ENCODE data around the gene REM2.
A peak's percentile ranks its signal among the peaks of the same experiment; 100 is the strongest.

The REM2 gene

DNA sequence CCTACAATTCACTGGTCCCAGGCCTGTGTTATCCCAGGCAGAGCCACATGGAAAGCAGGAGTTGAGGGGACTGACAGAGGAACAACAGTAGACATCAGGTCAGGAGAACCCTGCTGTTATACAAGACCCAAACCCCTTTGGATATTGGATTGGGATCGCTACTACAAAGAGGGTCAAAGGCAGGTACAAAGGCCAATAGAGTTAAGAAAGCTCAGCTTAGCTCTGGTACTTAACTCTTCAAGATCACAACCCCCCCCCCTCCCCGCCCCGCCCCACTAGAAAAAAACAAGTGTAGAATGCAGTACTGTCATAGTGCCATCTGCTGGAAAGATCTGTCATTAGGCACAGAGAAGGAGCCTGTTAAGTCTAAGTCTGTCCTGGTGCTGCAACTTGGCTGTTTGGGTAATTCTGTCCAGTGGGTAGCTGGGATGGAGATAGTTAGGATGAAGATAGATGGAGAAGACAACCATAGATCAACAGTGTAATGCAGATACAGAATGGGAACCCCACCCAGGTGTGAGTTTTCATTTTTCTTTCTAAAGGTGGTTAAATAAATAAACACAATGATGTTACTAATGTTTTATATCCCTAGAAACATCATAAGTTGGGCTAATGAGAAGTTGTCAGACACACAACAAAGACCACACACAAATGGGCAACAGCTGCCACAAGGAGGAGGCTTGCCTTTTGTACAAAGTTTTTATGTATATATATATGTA, 17.2 kb downstream of the REM2 start:
- Histone ChIP-seq H3K79me1 (ENCODE audit: low read depth, low read length) (no peaks in the 10 kb centered on the region), H3K27ac (replicated peaks; ENCODE audit: low read length) (no peak overlapping the region), H2AK5ac (ENCODE audit: low read depth, low read length) (no peak overlapping the region), H3K4me1 (ENCODE audit: control insufficient read depth in 2 of 2, insufficient read depth in 1 of 2, low read depth in 1 of 2, low read length in 2 of 2) (peaks cover 0 to 4% of the 10 kb centered on the region in 2 donors), H2BK5ac (ENCODE audit: low read length) (no peak overlapping the region), H2BK120ac (ENCODE audit: low read depth, low read length) (no peak overlapping the region), H3K27me3 (ENCODE audit: control insufficient read depth in 3 of 3, insufficient read depth in 3 of 3, low read depth in 1 of 3, low read length in 3 of 3) (no peaks in the 10 kb centered on the region), H3K4me3 (ENCODE audit: low read length in 2 of 2) (no peak overlapping the region), H3K14ac (ENCODE audit: low read length) (no peak overlapping the region), H3K36me3 (replicated peaks in 1 of 2; ENCODE audit: control insufficient read depth in 2 of 2, insufficient read depth in 2 of 2, low read length in 2 of 2) (peaks cover 36 to 73% of the 10 kb centered on the region in 2 donors), H4K91ac (ENCODE audit: low read depth, low read length, poor library complexity) (no peak overlapping the region), H4K8ac (ENCODE audit: low read depth, low read length) (no peak overlapping the region), H3K18ac (ENCODE audit: low read length) (no peak overlapping the region), H3K4me2 (ENCODE audit: insufficient read depth, low read length, poor library complexity, severe bottlenecking) (no peak overlapping the region), H3K9ac (ENCODE audit: low read depth, low read length, poor library complexity) (no peak overlapping the region), H2AFZ (ENCODE audit: low read length) (no peak overlapping the region), H3K4ac (ENCODE audit: low read length) (no peak overlapping the region), H2BK12ac (ENCODE audit: low read length) (no peak overlapping the region), H2BK15ac (ENCODE audit: low read length) (no peak overlapping the region), H3K23ac (ENCODE audit: low read depth, low read length, poor library complexity) (no peak overlapping the region), H3K9me3 (replicated peaks in 1 of 2; ENCODE audit: control insufficient read depth in 2 of 2, insufficient read depth in 1 of 2, low read depth in 1 of 2, low read length in 2 of 2) (no peaks in the 10 kb centered on the region)
- peak; percentile 64 for DNase-seq (ENCODE audit: low spot score)
- WGBS, 2 donors (ENCODE audit: extremely low coverage in 2 of 2, insufficient read length in 2 of 2, insufficient replicate concordance in 1 of 2) = no CpG with 5 or more reads among the region's 3 CpGs

DNA sequence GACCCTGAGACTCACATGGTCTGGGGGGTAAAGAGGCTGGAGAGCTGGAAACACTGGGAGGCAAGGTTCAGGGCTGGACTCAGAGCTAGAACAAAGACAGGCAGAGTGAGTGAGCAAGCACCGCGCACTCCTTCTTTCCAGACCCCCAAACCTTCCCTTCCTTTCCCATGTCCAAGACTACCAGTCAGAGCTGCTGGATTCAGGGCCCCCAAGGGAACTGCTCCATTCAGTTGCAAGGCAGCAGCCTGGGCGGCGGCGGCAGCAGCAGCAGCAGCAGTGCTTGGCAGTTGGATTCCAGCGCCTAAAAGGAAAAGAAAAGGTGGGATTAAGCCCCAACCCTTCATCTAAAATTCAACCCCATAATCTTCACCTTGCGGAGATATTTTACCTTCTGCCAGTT, 18.8 kb downstream of the REM2 start:
- Histone ChIP-seq H2AFZ (ENCODE audit: low read length) (no peak overlapping the region), H3K18ac (ENCODE audit: low read length) (no peak overlapping the region), H3K4ac (ENCODE audit: low read length) (no peak overlapping the region), H3K4me2 (ENCODE audit: insufficient read depth, low read length, poor library complexity, severe bottlenecking) (no peak overlapping the region), H2BK5ac (ENCODE audit: low read length) (no peak overlapping the region), H2BK15ac (ENCODE audit: low read length) (no peak overlapping the region), H3K9ac (ENCODE audit: low read depth, low read length, poor library complexity) (no peak overlapping the region), H2AK5ac (ENCODE audit: low read depth, low read length) (no peak overlapping the region), H3K79me1 (ENCODE audit: low read depth, low read length) (no peaks in the 10 kb centered on the region), H3K14ac (ENCODE audit: low read length) (no peak overlapping the region), H3K36me3 (replicated peaks in 1 of 2; ENCODE audit: control insufficient read depth in 2 of 2, insufficient read depth in 2 of 2, low read length in 2 of 2) (peaks cover 45 to 89% of the 10 kb centered on the region in 2 donors), H4K91ac (ENCODE audit: low read depth, low read length, poor library complexity) (no peak overlapping the region), H3K9me3 (replicated peaks in 1 of 2; ENCODE audit: control insufficient read depth in 2 of 2, insufficient read depth in 1 of 2, low read depth in 1 of 2, low read length in 2 of 2) (no peaks in the 10 kb centered on the region), H2BK120ac (ENCODE audit: low read depth, low read length) (no peak overlapping the region), H2BK12ac (ENCODE audit: low read length) (no peak overlapping the region), H3K23ac (ENCODE audit: low read depth, low read length, poor library complexity) (no peak overlapping the region), H3K4me3 (ENCODE audit: low read length in 2 of 2) (no peak overlapping the region), H4K8ac (ENCODE audit: low read depth, low read length) (no peak overlapping the region), H3K4me1 (ENCODE audit: control insufficient read depth in 2 of 2, insufficient read depth in 1 of 2, low read depth in 1 of 2, low read length in 2 of 2) (peaks cover 0 to 4% of the 10 kb centered on the region in 2 donors), H3K27ac (replicated peaks; ENCODE audit: low read length) (no peak overlapping the region), H3K27me3 (ENCODE audit: control insufficient read depth in 3 of 3, insufficient read depth in 3 of 3, low read depth in 1 of 3, low read length in 3 of 3) (no peaks in the 10 kb centered on the region)
- DNase-seq (ENCODE audit: low spot score) = no peak
- no CpG with 5 or more reads among the region's 7 CpGs for WGBS, 2 donors (ENCODE audit: extremely low coverage in 2 of 2, insufficient read length in 2 of 2, insufficient replicate concordance in 1 of 2)

DNA sequence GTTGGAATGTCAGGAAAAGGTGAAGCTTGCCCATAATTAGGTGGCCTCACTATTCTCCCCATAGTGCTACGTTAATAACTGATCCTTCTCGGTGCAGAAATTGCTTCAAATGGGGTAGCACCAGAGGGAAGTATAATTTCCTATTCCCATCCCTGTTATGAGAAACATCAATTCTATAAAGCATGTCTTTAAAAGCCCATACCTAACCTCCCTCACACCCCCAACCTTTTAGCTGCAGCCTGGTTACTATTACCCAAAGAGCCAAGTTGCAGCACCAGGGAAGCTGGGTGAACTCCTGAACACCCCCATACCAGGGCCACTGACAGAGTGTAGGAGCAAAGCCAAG, 20.7 kb downstream of the REM2 start:
- Histone ChIP-seq H4K91ac (ENCODE audit: low read depth, low read length, poor library complexity) (no peak overlapping the region), H3K9me3 (replicated peaks in 1 of 2; ENCODE audit: control insufficient read depth in 2 of 2, insufficient read depth in 1 of 2, low read depth in 1 of 2, low read length in 2 of 2) (no peaks in the 10 kb centered on the region), H3K9ac (ENCODE audit: low read depth, low read length, poor library complexity) (no peak overlapping the region), H3K4ac (ENCODE audit: low read length) (no peak overlapping the region), H2BK5ac (ENCODE audit: low read length) (no peak overlapping the region), H3K23ac (ENCODE audit: low read depth, low read length, poor library complexity) (no peak overlapping the region), H2BK120ac (ENCODE audit: low read depth, low read length) (no peak overlapping the region), H2AK5ac (ENCODE audit: low read depth, low read length) (no peak overlapping the region), H2BK12ac (ENCODE audit: low read length) (no peak overlapping the region), H3K14ac (ENCODE audit: low read length) (no peak overlapping the region), H3K36me3 (replicated peaks in 1 of 2; ENCODE audit: control insufficient read depth in 2 of 2, insufficient read depth in 2 of 2, low read length in 2 of 2) (peaks cover 48 to 98% of the 10 kb centered on the region in 2 donors), H2AFZ (ENCODE audit: low read length) (no peak overlapping the region), H3K27me3 (ENCODE audit: control insufficient read depth in 3 of 3, insufficient read depth in 3 of 3, low read depth in 1 of 3, low read length in 3 of 3) (no peaks in the 10 kb centered on the region), H3K79me1 (ENCODE audit: low read depth, low read length) (no peaks in the 10 kb centered on the region), H2BK15ac (ENCODE audit: low read length) (no peak overlapping the region), H3K27ac (replicated peaks; ENCODE audit: low read length) (no peak overlapping the region), H3K4me1 (ENCODE audit: control insufficient read depth in 2 of 2, insufficient read depth in 1 of 2, low read depth in 1 of 2, low read length in 2 of 2) (peaks cover 0 to 4% of the 10 kb centered on the region in 2 donors), H3K4me3 (ENCODE audit: low read length in 2 of 2) (no peak overlapping the region), H4K8ac (ENCODE audit: low read depth, low read length) (no peak overlapping the region), H3K18ac (ENCODE audit: low read length) (no peak overlapping the region), H3K4me2 (ENCODE audit: insufficient read depth, low read length, poor library complexity, severe bottlenecking) (no peak overlapping the region)
- WGBS, 2 donors (ENCODE audit: extremely low coverage in 2 of 2, insufficient read length in 2 of 2, insufficient replicate concordance in 1 of 2) = no CpG with 5 or more reads among the region's 2 CpGs
- no peak for DNase-seq (ENCODE audit: low spot score)

DNA sequence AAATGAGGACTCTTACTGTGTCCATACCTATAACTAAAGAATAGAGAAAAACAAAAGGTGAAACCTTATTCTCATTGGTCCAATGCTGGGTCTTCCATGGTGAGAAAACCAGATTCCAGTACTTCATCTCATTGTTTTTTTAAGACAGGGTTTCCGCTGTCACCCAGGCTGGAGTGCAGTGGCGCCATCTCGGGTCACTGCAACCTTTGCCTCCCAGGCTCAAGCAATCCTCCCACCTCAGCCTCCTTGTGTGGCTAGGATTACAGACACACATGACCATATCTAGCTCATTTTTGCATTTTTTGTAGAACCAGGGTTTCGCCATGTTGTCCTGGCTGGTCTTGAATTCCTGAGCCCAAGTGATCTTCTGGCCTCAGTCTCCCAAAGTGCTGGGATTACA, 22.6 kb downstream of the REM2 start:
- H2BK15ac ChIP-seq (ENCODE audit: low read length) = no peak overlapping the region

More for the DNA sequence above, 22.6 kb downstream of the REM2 start:
- Histone ChIP-seq H2AFZ (ENCODE audit: low read length) (no peak overlapping the region), H4K91ac (ENCODE audit: low read depth, low read length, poor library complexity) (no peak overlapping the region), H3K4me3 (ENCODE audit: low read length in 2 of 2) (no peak overlapping the region), H3K23ac (ENCODE audit: low read depth, low read length, poor library complexity) (no peak overlapping the region), H2BK5ac (ENCODE audit: low read length) (no peak overlapping the region), H3K4ac (ENCODE audit: low read length) (no peak overlapping the region), H3K9me3 (replicated peaks in 1 of 2; ENCODE audit: control insufficient read depth in 2 of 2, insufficient read depth in 1 of 2, low read depth in 1 of 2, low read length in 2 of 2) (no peaks in the 10 kb centered on the region), H3K9ac (ENCODE audit: low read depth, low read length, poor library complexity) (no peak overlapping the region), H3K14ac (ENCODE audit: low read length) (no peak overlapping the region), H3K18ac (ENCODE audit: low read length) (no peak overlapping the region), H3K36me3 (replicated peaks in 1 of 2; ENCODE audit: control insufficient read depth in 2 of 2, insufficient read depth in 2 of 2, low read length in 2 of 2) (peaks cover 50 to 98% of the 10 kb centered on the region in 2 donors), H3K4me1 (ENCODE audit: control insufficient read depth in 2 of 2, insufficient read depth in 1 of 2, low read depth in 1 of 2, low read length in 2 of 2) (no peaks in the 10 kb centered on the region), H3K27ac (replicated peaks; ENCODE audit: low read length) (no peak overlapping the region), H4K8ac (ENCODE audit: low read depth, low read length) (no peak overlapping the region), H2BK120ac (ENCODE audit: low read depth, low read length) (no peak overlapping the region), H2BK12ac (ENCODE audit: low read length) (no peak overlapping the region), H3K79me1 (ENCODE audit: low read depth, low read length) (no peaks in the 10 kb centered on the region), H2AK5ac (ENCODE audit: low read depth, low read length) (no peak overlapping the region), H3K4me2 (ENCODE audit: insufficient read depth, low read length, poor library complexity, severe bottlenecking) (no peak overlapping the region), H3K27me3 (ENCODE audit: control insufficient read depth in 3 of 3, insufficient read depth in 3 of 3, low read depth in 1 of 3, low read length in 3 of 3) (no peaks in the 10 kb centered on the region)
- no peak for DNase-seq (ENCODE audit: low spot score)
- no CpG with 5 or more reads among the region's 4 CpGs for WGBS, 2 donors (ENCODE audit: extremely low coverage in 2 of 2, insufficient read length in 2 of 2, insufficient replicate concordance in 1 of 2)

All from neuronal stem cell (in vitro differentiated cells).